G401 (cell line): Measurements from ENCODE around the gene EVA1A. TPM values are rescaled to one million over a fixed set of nuclear protein-coding genes. Genes with fewer than 3 reads are reported as not detected.
A peak's percentile ranks its signal among the peaks of the same experiment; 100 is the strongest.

Source experiments
- DNase-seq: peaks from one replicate; pipeline ENCODE4 v3.0.0-alpha.2; 2015; ENCODE audit warnings: low spot score
- in situ Hi-C: cut with HindIII; loops from 2 replicates; pipeline ENCODE4 v1.10.0; 2016; ENCODE audit warnings: low sequenced_read_pairs, mixed read lengths
- total RNA-seq: library from RNA; depleted of rRNA; stranded (reverse); fragments of >200 nt; shearing (Covaris generic); gene quantifications from 2 replicates; pipeline ENCODE4 v1.2.3, GENCODE V29; 2014

EVA1A gene
- total RNA-seq, 1 experiment from 2014 or later = 97.2 TPM

DNA sequence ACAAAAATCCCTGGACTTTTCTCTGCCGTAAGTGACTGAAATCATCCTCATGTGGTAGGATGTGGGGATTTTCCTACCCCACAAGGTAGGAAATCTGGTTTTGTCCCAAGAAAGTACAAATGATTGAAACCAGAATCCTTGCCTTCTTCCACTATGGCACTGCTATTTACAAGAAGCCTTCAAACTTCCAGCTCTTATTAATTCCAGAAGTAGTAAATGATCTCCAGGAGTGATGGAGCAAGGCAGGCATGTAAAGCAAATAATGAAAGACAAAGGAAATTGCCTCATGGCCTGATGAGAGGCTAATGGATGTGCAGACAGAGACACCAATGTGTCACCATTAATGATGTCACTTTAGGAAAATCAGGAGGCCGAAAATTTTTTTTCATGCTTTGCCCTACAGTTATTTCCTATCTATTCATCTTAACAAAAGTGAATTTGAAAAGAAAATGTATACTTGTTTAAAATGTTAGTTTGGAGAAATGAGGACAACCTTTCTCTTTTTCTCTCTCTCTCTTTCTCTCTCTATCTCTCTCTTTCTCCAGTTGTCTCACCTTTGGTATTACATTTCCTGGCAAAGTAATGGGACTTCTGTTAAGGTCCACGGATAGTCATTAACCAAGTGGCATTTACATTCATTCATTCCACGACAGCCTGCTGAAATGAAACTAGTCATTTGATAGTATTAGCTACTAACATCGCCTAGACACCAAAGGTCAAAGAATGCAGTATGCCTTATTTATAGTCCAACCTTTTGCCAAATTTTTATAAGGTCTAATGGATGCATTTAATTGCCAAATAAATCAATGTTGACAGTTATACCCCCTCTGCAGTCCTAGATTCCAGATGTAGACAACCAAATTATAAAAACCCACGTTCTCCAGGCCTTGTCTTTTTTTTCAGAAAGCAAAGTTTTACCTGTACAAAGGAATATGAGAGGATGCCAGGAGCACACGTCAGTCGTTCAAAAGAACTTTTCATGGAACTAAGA, 5.0 kb upstream of the EVA1A start:
- in situ Hi-C loops = no loop called here
- DNase-seq = peak; percentile 31

- in situ Hi-C loops = no loop called here
- DNase-seq = no peak
Measured at GRCh38 chr2:75564713-75565359, 4.1 kb upstream of the EVA1A start.

DNA sequence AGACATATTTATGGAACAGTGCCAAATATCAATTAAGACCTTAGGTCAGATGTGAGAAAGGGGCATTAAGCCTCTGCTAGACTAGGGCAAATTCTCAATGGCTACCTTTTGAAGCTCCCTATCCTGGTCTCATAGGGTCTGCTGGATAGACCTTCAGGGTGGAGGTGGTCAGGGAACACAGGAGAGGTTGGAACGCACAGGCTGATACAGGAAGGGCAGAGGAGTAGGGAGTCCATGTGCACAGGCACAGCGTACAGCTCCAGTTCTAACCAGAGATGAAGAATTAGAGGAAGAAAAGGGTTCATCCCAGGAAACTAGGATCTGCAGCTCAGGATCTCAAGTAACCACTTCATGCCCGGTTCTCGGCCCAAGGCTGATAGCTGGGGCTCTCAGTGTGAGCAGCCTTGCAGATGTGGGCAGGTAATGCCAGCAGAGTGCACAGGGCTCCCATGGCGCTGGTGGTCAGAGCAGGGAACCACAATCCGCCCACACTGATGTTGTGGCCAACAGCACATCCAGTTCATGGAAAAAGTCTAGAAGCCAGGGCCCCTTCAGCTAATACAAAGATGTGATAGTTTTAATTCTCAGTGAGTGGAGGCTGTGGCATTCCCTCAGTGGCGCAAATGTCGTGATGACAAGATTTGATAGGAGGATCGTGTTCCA, 3.4 kb upstream of the EVA1A start:
- DNase-seq = no peak
- in situ Hi-C loops = no loop called here

- in situ Hi-C loops = no loop called here
- no peak for DNase-seq
Measured at GRCh38 chr2:75563591-75563990, 2.9 kb upstream of the EVA1A start.

GRCh38 chr2:75562513-75562864, 1.8 kb upstream of the EVA1A start:
- in situ Hi-C loops = no loop called here
- no peak for DNase-seq

DNA sequence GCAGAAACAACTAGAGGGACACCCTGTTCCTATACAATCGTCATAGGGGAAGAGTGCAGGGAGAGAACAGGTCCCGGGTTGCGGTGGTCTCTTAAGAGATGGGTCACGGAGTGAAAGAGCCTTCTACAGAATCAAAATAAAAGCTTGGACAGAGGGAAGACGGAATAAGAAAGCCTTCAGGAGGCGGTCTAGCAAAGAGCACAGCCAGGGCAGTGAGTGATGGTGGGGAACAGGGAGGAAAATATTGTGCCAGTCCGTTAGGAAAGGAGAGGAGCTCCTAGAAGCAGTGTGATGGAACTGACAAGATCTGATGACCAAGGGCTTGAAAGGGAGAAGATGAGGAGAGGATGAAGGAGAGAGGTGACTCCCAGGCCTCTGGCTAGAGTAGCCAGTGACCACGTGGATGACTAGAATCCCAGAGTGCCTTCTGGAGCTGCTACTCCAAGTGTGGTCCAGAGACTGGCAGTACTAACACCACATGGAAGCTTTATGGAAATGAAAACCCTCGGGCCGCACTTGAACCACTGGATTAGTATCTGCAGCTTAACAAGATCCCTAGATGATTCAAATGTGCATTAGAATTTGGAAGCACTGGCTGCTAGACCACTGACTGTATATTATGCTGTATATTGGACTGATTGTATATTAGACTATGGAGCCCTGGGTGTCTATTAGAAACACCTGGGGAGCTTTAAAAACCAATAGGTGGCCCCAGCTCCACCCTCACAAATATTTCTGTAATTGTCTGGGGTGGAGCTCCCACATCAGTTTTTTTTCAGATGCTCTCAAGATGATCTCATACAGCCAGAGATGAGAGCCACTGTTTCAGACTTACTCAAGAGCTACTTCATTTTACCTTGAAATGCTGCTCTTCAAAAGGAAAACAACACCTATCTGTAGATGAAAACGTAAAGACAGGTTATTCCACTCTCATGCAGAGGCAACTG, 1.1 kb upstream of the EVA1A start:
- DNase-seq = no peak
- in situ Hi-C loops = no loop called here

DNA sequence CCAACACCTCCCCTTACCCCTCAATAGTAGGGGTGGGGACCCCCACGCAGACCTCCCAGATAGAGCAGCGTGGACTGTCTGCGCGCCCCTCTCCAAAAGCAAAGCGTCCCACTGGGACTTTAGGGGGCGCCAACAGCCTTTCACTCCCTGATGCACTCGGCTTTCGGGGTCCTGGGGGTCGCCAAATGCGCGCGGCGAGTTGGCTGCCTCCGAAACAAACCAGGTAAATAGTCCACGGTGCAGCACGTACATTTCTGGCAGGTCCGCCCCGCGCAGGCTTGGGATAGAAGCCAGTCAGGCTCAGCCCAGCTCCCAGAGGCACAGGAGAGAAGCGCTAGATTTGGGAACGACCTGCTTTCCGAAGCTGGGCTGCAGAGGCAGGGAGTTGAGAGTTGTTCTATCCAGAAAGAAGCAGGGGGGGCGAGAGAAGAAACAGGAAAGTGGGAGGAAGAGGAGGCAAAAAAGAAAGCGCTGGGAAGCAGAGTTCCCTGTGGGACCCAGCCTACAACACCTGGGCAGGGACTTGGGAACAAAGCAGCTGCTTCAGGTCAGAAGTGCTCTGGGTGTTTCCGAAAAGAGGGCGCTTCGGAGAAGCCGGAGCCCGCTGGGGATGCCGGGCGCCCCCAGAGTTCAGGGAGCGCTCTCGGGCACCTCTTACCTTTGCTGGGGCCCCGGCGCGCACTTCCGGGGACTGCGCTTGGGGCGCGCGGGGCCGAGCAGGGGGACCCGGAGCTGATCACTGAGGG, 544 bp downstream of the EVA1A start:
- no peak for DNase-seq
- in situ Hi-C loops = no loop called here

GRCh38 chr2:75559680-75560021, 1.1 kb downstream of the EVA1A start:
- in situ Hi-C loops = no loop called here
- no peak for DNase-seq

DNA sequence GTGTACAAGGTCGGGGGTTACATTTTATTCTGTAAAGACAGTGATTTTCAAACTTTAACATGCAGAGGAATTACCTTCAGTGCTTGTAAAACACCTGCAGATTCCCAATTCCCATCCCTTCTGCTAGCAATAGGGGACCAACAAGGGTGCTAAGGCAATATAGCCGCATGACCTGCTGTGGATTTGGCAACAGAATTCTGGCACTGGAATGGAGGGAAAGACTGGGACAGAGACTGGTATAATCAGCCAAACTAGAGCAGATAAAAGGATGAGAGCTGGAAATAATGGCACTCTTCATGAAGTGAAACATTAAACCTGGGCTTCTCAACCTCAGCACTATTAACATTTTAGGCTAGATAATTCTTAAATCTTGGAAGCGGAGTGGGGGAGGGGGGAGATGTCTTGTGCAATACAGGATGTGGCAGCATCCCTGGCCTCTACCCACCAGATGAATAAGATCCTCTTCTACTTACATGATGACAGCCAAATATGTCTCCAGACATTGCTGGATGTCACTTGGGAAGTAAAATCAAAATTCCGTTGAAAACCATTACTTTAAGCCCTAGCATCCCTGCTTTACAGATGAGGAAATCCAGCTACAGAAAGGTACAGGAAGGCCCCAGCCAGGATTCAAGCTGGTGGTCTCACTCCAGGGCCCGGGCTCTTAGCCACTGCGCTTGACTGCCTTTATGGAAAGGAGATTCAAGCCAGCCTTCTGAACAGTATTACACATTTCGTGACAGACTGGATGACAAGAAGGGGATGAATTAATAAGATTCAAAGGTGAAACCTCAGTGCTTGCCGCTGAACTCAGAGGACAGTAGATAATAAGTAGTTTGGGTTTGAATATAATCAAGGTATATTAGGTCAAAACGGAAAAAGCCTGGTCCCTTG, 1.7 kb downstream of the EVA1A start:
- in situ Hi-C loops = no loop called here
- DNase-seq = no peak

DNA sequence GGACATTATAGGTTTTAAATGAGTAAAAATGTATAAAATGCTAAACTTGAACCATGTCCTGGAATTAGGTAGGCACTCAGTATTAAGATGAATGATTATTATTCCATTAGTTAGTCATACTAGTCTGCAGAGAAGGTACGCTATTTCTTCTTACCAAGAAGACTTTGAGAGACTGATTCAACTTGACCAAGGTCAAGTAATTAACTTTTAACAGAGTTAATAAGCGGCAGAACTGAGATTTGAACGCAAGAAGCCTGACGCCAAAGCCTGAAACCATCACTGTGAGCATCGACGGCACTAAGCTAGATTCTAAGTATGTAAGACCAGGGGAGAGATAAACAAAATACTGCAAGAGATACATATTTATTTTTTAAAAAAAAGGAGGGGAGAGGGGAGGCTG, 2.6 kb downstream of the EVA1A start:
- no peak for DNase-seq
- in situ Hi-C loops = no loop called here

DNA sequence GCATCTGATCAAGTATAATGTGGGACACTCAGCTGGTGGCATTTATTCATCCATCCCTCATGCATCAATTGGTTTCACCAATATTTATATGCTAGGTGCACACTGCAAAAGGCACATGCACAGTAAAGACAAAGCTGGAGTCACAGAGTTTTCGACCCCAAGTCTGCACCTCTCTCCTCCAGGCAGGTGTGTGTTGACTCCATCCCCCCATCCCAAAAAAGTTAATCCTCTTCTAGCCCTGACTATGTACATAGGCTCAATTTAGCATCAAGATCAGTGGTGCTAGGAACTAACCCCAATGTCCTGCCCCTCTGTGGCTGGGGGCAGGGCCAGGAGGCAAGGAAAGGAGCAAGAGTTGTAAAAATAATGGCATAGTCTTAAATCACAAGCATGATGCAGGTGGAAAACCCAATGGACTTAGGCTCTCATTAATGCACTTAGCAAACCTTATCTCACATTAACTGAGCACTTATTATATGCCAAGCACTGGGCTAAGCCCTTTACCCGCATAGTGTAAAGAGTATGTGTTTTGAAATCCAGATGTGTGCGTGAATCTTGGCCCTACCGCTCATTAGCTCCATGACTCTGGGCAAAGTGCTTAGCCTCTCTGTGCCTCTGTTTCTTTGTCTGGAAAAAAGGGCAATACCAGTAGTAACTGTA, 3.1 kb downstream of the EVA1A start:
- in situ Hi-C loops = no loop called here
- no peak for DNase-seq

- in situ Hi-C loops = no loop called here
- DNase-seq = no peak
Measured at GRCh38 chr2:75556679-75557366, 3.9 kb downstream of the EVA1A start.

DNA sequence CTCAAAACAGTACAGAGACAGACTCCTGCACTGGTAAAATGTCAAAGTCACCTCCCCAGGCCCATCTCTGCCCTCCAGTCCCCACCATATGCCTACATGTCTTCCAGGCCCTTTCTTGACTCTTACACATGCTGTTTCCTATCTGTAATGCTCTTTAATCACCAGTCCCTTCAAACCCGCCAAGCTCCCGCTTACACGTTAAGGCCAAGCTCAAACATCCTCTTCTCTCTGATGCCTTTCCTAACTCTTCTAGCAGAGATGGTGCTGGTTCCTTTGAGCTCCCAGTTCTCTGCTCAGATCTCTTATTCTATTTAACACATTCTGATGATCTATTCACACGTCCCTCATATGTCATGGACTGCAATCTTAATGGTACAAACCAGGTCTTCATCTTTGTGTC, 5.0 kb downstream of the EVA1A start:
- in situ Hi-C loops = no loop called here
- DNase-seq = no peak

DNA sequence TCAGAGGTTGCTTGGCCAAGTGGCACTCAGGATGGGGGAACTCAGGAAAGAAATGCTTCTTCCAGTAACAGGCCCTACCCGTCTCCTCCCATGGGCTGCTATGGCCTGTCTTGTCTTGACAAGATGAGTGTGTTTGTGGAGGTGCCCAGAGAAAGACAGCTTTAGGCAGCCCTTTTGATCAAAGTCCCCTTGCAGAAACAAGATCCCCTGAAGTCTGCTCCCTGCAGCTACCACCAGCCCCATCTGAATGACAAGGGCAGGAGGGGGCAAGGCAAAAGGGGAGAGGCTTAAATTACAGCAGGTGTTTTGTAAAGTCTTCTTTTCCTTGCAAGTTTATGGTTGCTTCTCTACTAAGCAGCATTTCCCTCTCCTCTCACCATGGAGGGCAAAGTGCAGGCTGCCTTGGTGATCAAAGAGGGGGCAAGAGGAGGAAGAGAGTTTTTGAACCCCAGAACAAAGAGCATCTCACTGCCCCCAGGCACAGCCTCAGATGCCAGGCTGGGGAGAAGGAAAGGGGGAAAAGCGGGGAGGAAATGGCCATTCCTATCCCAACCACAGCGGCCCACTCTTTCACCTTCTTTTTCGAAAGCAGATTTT, 6.7 kb downstream of the EVA1A start:
- no peak for DNase-seq
- in situ Hi-C loops = no loop called here

DNA sequence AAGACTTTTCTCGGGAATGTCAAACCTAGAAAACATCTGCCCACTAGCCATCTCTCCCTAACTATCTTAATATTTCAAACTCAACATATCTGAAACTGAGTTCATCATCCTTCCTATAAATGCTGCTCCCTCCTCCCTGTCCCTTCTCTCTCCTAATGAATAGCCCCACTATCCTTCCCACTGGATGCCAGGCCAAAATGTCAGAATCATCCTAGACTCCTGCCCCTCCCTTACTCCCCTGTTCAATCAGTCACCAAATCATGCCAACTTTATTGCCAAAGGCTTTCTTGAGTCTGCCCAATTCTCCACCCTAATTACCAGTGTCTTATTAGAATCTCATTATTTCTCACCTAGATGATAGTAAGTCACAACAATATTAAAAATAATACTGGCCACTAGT, 8.5 kb downstream of the EVA1A start:
- in situ Hi-C loops = no loop called here
- DNase-seq = no peak

DNA sequence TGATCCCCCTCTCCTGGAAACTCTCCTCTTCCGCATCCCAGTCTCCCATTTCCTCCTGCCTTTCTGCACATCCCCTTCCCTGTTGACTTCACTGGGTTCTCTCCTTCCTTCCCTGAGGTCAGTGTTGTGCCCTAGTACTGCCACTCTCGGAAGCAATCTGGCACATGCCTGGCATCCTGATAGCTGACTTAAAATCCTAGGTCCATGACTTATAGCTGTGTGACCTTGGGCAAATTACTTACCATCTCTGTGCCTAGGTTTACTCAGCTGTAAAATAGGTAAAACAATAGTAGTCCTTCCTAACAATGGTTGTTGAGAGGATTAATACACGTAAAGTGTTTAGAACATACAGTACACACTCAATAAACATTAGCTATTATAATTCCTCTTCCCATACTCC, 9.3 kb downstream of the EVA1A start:
- DNase-seq = no peak
- in situ Hi-C loops = no loop called here
